Esophagus (tissue), 2 donors: ENCODE measurements around the gene CCDC50. TPM values are rescaled to one million over a fixed set of nuclear protein-coding genes. Genes with fewer than 3 reads are reported as not detected.

Experiments used
- H3K27ac ChIP-seq, 2 donors: one replicate each; pipeline ENCODE4 v1.5.1; 2013; ENCODE audit warnings: low read depth in 2 of 2, mild to moderate bottlenecking in 2 of 2, inconsistent platforms in 1 of 2, low read length in 1 of 2, moderate library complexity in 1 of 2
- H3K27me3 ChIP-seq, 2 donors: one replicate each; pipeline ENCODE4 v1.6.1; 2013; ENCODE audit warnings: low read length in 2 of 2, control low read depth in 1 of 2, mild to moderate bottlenecking in 1 of 2; ENCODE audit not compliant: insufficient read depth in 2 of 2, control insufficient read depth in 1 of 2
- H3K36me3 ChIP-seq, 2 donors: one replicate each; pipeline ENCODE4 v1.6.1; 2013; ENCODE audit warnings: low read length in 1 of 2; ENCODE audit not compliant: control insufficient read depth in 2 of 2, insufficient read depth in 2 of 2
- H3K4me1 ChIP-seq, 2 donors: one replicate each; pipeline ENCODE4 v1.6.1; 2013; ENCODE audit warnings: low read length in 1 of 2; ENCODE audit not compliant: control insufficient read depth in 2 of 2, insufficient read depth in 2 of 2
- H3K4me3 ChIP-seq, 2 donors: one replicate each; pipeline ENCODE4 v1.5.1; 2013; ENCODE audit warnings: low read length in 2 of 2, mild to moderate bottlenecking in 2 of 2, low read depth in 1 of 2, moderate library complexity in 1 of 2
- H3K9me3 ChIP-seq, 2 donors: one replicate each; pipeline ENCODE4 v1.6.1; 2013; ENCODE audit warnings: mild to moderate bottlenecking in 2 of 2, low read depth in 1 of 2, low read length in 1 of 2, moderate library complexity in 1 of 2; ENCODE audit not compliant: control insufficient read depth in 2 of 2, insufficient read depth in 1 of 2
- WGBS, 2 donors: extraction: QIAGEN DNeasy Blood & Tissue Kit; methylation state at CpG; one replicate each; pipeline ENCODE4 v1.1.7; 2013; 5-methylcytosine and 5-hydroxymethylcytosine counted together
- polyA plus RNA-seq, 2 donors: library from polyadenylated mRNA; stranded (reverse); fragments of 200-250 nt; gene quantifications; one replicate each; pipeline ENCODE4 v1.2.3, GENCODE V29; 2013
- donor health status: healthy with polysubstance abuse.
- donor health status: Bipolar disorder and iron deficiency.

CCDC50 gene
- polyA plus RNA-seq, 2 donors = 12.8 to 14.9 TPM

- Histone ChIP-seq H3K4me3 (peak overlapping the region; percentile 89 to 97), H3K4me1 (no peaks in the 10 kb centered on the region), H3K27ac (peak overlapping the region; percentile 86 to 91), H3K36me3 (no peaks in the 10 kb centered on the region), H3K9me3 (no peaks in the 10 kb centered on the region), H3K27me3 (no peaks in the 10 kb centered on the region)
- WGBS, 2 donors = 17 to 23% methylated on average over 11 of the region's 11 CpGs
These were observed 1.4 kb downstream of the CCDC50 start for GRCh38 chr3:191330530-191331048.

GRCh38 chr3:191331388-191331787, 2.2 kb downstream of the CCDC50 start:
- Histone ChIP-seq H3K36me3 (no peaks in the 10 kb centered on the region), H3K9me3 (no peaks in the 10 kb centered on the region), H3K27me3 (no peaks in the 10 kb centered on the region), H3K27ac (no peak overlapping the region), H3K4me1 (no peaks in the 10 kb centered on the region), H3K4me3 (no peak overlapping the region)
- WGBS, 2 donors = 57 to 62% methylated on average over 3 of the region's 3 CpGs

DNA sequence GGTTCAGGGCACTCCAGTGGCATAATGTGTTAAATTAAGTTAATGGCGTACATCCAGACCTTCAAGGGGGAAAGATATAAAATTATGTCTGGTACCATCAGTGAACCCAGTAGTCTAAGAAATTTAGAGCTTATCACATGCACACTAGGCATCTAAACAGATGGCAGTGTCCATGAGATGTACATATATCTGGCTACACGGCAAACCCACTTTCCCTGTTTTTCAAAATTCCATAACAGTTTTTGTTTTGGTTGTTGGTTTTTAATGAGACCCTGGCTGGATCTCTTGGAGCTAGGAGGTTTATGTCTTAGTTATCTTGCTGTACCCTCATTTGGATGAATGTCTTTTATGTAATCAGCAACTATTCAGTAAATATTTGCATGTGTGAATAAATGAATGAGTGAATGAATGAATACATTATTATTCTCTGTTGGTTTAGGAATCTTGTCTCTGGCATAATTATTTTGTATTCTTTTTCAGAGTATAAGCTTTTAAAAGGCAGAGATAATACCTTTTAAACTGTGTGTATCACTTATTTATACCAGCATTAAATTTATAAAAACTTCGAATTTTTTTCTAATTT, 4.2 kb downstream of the CCDC50 start:
- Histone ChIP-seq H3K4me3 (no peak overlapping the region), H3K27ac (no peak overlapping the region), H3K27me3 (no peaks in the 10 kb centered on the region), H3K4me1 (no peaks in the 10 kb centered on the region), H3K36me3 (no peaks in the 10 kb centered on the region), H3K9me3 (no peaks in the 10 kb centered on the region)
- 93 to 94% methylated on average over 3 of the region's 3 CpGs for WGBS, 2 donors

GRCh38 chr3:191334346-191334893, 5.2 kb downstream of the CCDC50 start:
- Histone ChIP-seq H3K4me1 (no peaks in the 10 kb centered on the region), H3K9me3 (no peaks in the 10 kb centered on the region), H3K4me3 (no peak overlapping the region), H3K36me3 (no peaks in the 10 kb centered on the region), H3K27ac (no peak overlapping the region), H3K27me3 (no peaks in the 10 kb centered on the region)
- WGBS, 2 donors = 84 to 91% methylated on average over 4 of the region's 4 CpGs

- Histone ChIP-seq H3K27me3 (no peaks in the 10 kb centered on the region), H3K4me1 (no peaks in the 10 kb centered on the region), H3K27ac (no peak overlapping the region), H3K4me3 (no peak overlapping the region), H3K36me3 (no peaks in the 10 kb centered on the region), H3K9me3 (no peaks in the 10 kb centered on the region)
- WGBS, 2 donors = 66 to 77% methylated on average over 2 of the region's 2 CpGs
These were observed 7.6 kb downstream of the CCDC50 start for GRCh38 chr3:191336833-191337232.

DNA sequence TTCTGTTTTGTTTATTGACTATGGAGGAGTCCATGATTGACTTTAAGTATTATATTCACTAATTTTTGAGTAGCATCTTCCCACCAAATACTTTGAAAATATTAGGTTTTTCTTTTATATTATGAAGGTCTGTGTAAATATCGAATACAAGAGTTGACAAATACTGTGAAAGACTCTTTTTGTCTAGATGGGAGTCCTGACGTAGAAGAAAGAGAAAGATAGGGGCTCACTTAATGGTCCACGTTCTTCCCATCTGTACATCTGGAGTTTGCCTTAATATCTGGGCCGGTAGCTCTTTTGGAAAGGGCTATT, 8.9 kb downstream of the CCDC50 start:
- H3K4me1 ChIP-seq = no peaks in the 10 kb centered on the region
- H3K27me3 ChIP-seq = no peaks in the 10 kb centered on the region
- 91% methylated on average over 4 of the region's 4 CpGs for WGBS, 2 donors
- no peak overlapping the region for H3K27ac ChIP-seq
- H3K36me3 ChIP-seq = no peaks in the 10 kb centered on the region
- H3K9me3 ChIP-seq = no peaks in the 10 kb centered on the region
- H3K4me3 ChIP-seq = no peak overlapping the region

- Histone ChIP-seq H3K4me1 (no peaks in the 10 kb centered on the region), H3K27me3 (no peaks in the 10 kb centered on the region), H3K4me3 (no peak overlapping the region), H3K27ac (no peak overlapping the region), H3K9me3 (no peaks in the 10 kb centered on the region), H3K36me3 (no peaks in the 10 kb centered on the region)
- WGBS, 2 donors = 66 to 76% methylated on average over 3 of the region's 3 CpGs
These were observed 10.2 kb downstream of the CCDC50 start for GRCh38 chr3:191339316-191339917.

DNA sequence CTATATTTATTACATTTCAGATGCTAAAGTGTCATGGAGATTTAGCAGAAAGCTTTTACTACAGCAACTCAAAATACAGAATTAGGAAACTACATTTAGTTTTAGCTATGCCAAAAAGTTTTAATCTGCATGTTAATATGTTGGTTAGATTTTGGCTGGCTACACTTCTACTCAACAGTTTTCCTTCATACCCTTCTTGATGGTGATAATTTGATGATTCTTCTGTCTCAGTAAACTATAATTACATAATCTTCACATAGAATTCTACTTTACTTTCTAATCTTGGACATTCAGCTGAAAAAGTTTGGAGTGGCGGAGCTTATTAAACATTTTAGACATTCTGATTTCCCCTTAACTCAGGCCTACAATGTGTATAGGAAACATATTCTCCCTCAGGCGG, 11.2 kb downstream of the CCDC50 start:
- 94 to 96% methylated on average over 2 of the region's 2 CpGs for WGBS, 2 donors

GRCh38 chr3:191340966-191341365, 11.8 kb downstream of the CCDC50 start:
- Histone ChIP-seq H3K36me3 (no peaks in the 10 kb centered on the region), H3K4me1 (no peaks in the 10 kb centered on the region), H3K27ac (no peak overlapping the region), H3K4me3 (no peak overlapping the region), H3K27me3 (no peaks in the 10 kb centered on the region), H3K9me3 (no peaks in the 10 kb centered on the region)
- 96% methylated on average over 1 of the region's 1 CpG for WGBS, 2 donors

More for the DNA sequence above, 11.2 kb downstream of the CCDC50 start:
- Histone ChIP-seq H3K36me3 (no peaks in the 10 kb centered on the region), H3K4me1 (no peaks in the 10 kb centered on the region), H3K27me3 (no peaks in the 10 kb centered on the region), H3K9me3 (no peaks in the 10 kb centered on the region), H3K4me3 (no peak overlapping the region), H3K27ac (no peak overlapping the region)

DNA sequence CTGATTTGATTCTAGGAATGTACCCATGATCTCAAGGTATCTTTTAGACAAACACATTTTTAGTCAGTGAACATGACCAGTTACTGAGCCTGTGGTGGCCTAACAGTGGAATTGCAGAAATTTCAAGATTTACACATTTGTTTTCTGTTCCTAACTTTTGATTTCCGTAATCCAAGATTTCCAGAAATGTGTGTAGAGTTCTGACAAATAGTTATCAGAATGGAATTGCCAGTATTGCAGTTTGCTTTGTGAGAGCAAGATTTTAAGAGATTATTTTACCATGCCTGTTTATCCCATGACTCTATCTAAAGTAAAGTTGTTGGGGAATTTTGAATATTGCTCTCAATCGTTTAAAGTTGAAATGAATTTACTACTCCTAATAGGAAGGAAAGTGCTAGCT, 12.8 kb downstream of the CCDC50 start:
- no peak overlapping the region for H3K4me3 ChIP-seq
- no peaks in the 10 kb centered on the region for H3K4me1 ChIP-seq
- H3K9me3 ChIP-seq = no peaks in the 10 kb centered on the region
- WGBS, 2 donors = 67 to 70% methylated on average over 2 of the region's 2 CpGs
- H3K27ac ChIP-seq = no peak overlapping the region
- H3K36me3 ChIP-seq = no peaks in the 10 kb centered on the region
- H3K27me3 ChIP-seq = no peaks in the 10 kb centered on the region
